Subcutaneous adipose tissue (tissue), 4 donors: ENCODE data around the gene TNIK. TPM values are rescaled to one million over a fixed set of nuclear protein-coding genes. Genes with fewer than 3 reads are reported as not detected.

ENCODE experiments used
- CTCF ChIP-seq: fragments of 450-650 bp; IDR thresholded peaks from one replicate; pipeline ENCODE4 v1.5.1; 2016; ENCODE audit warnings: low read depth, mild to moderate bottlenecking, control low read depth, antibody characterized with exemption, moderate library complexity
- total RNA-seq, 4 donors: library from RNA; depleted of rRNA; stranded (reverse); fragments of >200 nt; gene quantifications; one replicate each; pipeline ENCODE4 v1.1.0, GENCODE V29; 2016

Gene TNIK
- total RNA-seq, 4 donors from 2014 or later = 1.5 to 11.7 (median 1.9) TPM

- TF ChIP-seq CTCF = no peak
These were observed 309.3 kb downstream of the TNIK start for GRCh38 chr3:171150945-171151344.

GRCh38 chr3:171149526-171150116, 310.6 kb downstream of the TNIK start:
- TF ChIP-seq CTCF = no peak

- no peak for TF ChIP-seq CTCF
These were observed 314.4 kb downstream of the TNIK start for GRCh38 chr3:171145798-171146197.

GRCh38 chr3:171142985-171143384, 317.2 kb downstream of the TNIK start:
- TF ChIP-seq CTCF = no peak

GRCh38 chr3:171140246-171140645, 320.0 kb downstream of the TNIK start:
- no peak for TF ChIP-seq CTCF

- no peak for TF ChIP-seq CTCF
These were observed 322.2 kb downstream of the TNIK start for GRCh38 chr3:171138027-171138426.

GRCh38 chr3:171135549-171135948, 324.7 kb downstream of the TNIK start:
- no peak for TF ChIP-seq CTCF
